HG02970 (cell line): ENCODE results near the gene ZNRF1.
"Not testable (repeated sequence)": the region's sequence is repeated elsewhere in the genome, so short reads cannot be mapped to it uniquely, and the experiment has no call there.

Source experiments
- ATAC-seq: cut with Tn5 transposase; IDR thresholded peaks from one replicate; pipeline ENCODE4 v1.9.1; 2021; ENCODE audit warnings: mild to moderate bottlenecking, moderate library complexity, moderate number of reproducible peaks; ENCODE audit not compliant: unreplicated experiment, low FRiP score

ZNRF1 gene

GRCh38 chr16:75074920-75075687 is 76.3 kb downstream of the ZNRF1 start:
- peak; percentile 69 for ATAC-seq

DNA sequence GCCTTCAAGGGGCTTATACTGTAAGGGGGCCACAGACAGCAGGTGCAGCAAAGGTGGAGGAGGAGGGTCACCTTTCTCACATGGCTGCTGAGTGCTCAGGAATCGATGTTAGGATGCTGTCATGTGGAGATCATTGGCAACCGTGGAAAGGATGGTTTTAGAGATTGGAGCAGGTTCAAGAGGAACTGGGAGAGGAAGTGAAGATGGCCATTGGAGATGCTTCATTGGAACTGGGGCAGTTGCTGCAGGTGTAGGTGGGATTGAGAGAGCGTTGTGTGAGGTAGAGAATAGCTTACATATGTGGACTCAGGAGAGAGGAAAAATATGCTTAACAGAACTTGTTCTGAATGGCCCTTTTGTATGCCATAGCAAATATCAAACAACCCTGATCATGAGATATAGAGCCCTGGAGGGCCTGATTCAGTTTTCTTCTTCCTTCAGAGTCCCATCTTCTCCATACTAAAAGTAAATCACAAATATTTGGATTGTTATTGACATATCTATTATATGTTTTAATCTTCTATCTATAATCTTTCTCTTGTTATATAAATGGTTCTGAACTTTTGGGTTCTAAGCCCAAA is 77.0 kb downstream of the ZNRF1 start:
- no peak for ATAC-seq

- no peak for ATAC-seq
Measured at GRCh38 chr16:75078886-75079285, 80.1 kb downstream of the ZNRF1 start.

DNA sequence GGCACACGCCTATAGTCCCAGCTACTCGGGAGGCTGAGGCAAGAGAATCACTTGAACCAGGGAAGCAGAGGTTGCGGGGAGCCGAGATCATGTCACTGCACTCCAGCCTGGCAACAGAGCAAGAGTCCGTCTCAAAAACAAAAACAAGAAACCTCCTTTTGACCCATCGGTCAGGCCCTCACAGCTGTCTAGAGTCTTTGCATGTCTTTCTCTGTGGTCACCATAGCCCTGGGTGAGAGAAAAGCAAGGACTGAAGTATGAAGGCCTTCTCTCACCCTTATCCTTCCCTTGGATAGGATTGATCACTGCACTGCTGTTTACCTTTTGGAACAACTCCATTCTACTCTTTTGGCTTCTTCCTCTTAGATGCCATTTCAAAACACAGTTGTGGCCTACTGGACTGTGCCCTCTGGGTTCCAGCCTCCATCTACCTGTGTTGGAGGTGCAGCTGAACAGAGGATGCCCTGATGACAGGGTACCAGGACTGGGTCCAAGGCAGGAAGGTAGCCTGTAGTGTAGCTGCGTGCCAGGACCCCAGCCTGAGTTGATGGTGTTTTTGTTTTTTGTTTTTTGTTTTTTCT is 80.6 kb downstream of the ZNRF1 start:
- no peak for ATAC-seq

DNA sequence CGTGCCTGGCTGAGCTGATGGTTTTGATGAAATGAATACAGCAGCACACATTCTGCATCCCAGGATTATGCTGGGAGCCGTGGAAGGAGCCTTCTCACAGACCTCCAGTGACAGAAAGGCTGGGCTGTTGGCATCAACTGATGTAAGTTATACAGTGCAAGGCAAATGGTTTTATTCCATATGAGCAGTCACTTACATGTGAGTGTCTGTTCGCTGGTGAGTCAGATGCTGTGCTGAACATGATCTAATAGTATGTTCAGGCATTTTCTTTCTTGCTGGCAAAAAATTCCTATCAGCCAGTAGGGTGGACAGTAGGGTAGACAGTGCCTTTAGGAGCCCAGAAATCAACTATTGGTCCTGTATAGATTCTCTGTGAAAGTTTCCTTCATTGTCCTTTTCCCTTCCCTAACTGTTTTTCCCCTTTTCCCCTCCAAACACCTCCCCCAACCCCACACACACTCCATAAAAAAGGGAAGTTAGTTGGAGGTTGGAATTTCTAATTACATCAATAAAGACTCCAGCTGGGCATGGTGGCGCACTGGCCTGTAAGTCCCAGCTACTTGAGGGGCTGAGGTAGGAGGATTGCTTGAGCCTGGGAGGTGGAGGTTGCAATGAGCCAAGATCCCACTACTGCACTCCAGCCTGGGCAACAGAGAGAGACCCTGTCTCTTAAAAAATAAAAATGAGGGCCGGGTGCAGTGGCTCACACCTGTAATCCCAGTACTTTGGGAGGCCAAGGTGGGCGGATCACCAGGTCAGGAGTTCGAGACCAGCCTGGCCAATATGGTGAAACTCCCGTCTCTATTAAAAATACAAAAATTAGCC is 81.6 kb downstream of the ZNRF1 start:
- no peak for ATAC-seq

DNA sequence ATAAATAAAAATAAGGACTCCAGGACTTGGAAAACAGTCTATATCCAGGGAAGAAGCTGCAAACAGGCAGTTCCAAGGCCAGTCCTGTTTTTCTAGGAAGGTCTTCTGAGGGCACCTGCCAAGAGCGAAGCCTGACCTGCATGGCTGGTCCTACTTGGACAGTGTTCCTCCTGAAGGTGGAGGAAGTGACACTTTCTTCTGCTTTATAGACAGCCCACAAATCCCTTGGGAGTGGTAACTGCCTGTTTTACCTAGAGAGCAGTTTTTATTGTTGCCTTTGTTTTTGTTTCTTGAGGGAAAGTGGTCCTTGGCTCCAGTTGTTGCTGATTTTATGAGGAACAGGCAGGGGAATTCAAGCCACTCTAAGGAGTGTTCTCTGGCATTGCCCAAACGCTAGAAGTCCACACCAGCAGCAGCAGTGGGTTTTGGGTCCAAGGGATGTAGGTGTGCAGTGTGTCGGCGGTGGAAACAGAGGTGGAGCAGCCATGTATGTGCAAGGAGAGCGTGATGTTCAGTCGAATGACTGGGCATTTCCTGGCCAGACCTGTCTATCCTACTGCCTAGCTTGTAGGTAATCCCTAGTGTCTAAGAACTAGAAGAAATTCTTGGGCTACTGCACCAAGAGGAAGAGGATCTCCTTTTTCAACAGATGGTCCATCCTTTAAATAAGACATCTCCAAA is 82.5 kb downstream of the ZNRF1 start:
- no peak for ATAC-seq

- ATAC-seq = no peak
Measured at GRCh38 chr16:75083813-75084212, 85.0 kb downstream of the ZNRF1 start.

- no peak for ATAC-seq
Measured at GRCh38 chr16:75085556-75085955, 86.7 kb downstream of the ZNRF1 start.

DNA sequence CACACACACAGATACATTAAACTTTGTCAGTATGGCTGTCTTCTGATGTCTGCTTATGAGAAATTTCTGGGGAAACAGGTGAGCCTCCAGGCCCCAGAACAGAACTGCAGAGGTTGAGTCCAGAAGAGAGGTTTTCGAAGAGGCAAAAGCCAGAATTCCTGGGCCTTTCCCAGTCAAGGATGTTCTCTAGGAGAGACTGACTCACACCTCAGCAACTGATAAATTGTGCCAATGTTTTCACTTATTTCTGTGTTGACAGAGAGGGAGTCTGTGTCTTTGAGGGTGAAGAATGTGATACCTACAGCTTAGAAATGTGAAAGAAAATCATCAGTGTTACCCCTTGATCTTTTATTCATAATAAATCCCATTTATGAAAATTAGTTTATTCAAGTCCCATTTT is 87.5 kb downstream of the ZNRF1 start:
- ATAC-seq = no peak

DNA sequence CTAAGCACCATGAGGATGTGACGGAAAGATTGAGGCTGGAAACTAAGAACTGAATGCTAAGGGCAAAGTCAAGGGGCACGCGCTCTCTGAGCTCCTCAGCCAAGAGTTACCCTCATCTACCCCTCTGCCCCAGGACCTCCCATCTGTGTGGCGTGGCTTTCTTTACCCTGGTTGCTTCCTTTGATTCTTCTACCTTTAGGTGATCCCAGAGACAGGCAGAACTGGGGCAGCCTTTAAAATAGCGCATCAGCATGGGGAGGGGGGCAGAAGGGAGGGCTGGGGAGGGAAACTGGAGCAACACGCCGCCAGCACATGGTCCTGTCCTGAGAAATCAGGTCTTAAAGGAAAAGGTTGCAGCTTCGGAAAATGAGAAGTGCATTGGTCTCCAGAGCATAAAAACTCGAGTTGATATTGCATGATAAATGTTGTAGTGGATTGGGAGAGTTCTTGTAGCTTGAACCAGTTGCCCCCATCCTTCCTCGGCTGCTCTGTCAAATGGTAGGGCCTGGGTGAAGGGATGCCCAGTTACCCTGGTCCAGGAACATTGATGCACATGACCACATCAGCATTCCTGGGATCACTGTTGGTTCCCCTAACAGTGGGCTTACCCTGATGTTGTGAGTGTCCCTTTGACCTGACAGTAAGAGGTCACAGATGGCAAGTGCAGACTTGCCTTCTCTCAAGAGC is 88.0 kb downstream of the ZNRF1 start:
- ATAC-seq = no peak

GRCh38 chr16:75087375-75087979 is 88.7 kb downstream of the ZNRF1 start:
- no peak for ATAC-seq

DNA sequence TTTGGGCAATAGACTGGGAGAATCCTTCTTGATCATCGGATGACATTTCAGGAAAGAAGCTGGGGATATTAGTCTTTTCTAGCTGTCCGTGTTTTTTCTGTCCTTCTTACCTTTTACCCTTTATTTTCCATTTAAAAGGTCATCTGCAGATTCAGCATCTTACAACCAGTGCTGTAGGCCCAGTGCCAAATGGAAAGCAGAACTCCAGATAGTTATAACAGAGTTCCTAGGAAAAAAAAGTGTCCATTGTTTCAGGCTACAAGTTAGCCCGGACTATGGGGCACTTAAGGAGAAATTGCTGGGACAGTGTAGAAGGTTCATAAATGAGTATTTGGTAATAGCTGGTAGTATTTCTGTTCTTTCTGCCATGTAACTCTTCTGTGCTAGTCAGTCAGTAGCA is 89.4 kb downstream of the ZNRF1 start:
- ATAC-seq = no peak

DNA sequence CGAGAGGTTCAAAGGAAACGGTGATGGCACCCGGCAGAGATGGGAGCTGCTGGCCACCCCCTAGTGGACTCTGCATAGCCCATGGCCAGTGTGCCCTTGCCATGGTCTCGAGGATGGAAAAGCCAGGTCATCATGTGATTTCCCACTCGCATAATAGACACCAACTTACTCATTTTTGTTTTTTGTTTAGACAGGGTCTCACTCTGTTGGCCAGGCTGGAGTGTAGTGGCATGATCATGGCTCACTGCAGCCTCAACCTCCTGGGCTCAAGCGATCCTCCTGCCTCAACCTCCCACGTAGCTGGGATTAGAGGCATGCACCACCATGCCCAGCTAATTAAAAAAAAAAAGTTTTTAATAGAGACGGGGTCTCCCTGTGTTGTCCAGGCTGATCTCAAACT is 90.1 kb downstream of the ZNRF1 start:
- no peak for ATAC-seq

- no peak for ATAC-seq
Measured at GRCh38 chr16:75089486-75090202, 90.8 kb downstream of the ZNRF1 start.

DNA sequence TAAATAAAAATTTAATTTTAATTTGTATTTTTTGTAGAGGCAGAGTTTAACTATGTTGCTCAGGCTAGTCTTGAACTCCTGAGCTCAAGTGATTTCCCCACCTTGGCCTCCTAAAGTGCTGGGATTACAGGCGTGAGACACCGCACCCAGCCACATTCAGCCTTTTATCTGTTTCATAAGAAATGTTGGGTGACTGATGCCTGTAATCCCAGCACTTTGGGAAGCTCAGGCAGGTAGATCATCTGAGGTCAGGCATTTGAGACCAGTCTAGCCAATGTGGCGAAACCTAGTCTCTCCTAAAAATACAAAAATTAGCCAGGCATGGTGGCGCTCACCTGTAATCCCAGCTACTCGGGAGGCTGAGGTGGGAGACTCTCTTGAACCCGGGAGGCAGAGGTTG is 92.1 kb downstream of the ZNRF1 start:
- not testable (repeated sequence) for ATAC-seq

DNA sequence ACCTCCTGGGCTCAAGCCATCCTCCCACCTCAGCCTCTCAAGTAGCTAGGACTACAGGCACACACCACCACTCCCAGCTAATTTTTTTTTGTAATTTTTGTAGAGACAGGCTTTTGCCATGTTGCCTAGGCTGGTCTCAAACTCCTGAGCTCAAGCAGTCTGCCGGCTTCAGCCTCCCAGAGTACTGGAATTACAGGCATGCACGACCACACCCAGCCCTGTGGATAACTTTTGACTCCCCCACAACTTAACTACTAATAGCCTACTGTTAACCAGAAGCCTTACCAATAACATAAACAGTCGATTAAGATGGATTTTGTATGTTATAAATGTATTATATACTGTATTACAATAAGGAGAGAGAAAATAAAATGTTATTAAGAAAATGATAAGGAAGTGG is 92.8 kb downstream of the ZNRF1 start:
- not testable (repeated sequence) for ATAC-seq

DNA sequence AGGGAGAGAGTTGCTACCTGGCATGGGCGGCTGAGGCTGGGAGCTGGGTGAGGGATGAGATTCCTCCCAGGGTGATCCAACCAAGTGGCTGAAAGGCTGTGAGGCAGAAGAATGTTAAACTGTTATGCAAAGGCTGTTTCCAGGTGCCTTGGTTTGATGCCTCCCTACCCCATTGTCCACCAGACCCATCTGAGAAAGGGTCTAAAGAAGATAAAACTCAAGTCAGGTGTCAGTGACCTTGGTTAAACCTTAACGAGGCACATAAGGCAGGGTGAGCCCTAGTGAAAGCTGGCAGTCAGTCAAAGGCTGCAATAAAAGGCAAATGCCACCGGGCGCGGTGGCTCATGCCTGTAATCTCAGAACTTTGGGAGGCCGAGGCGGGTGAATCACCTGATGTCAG is 94.0 kb downstream of the ZNRF1 start:
- no peak for ATAC-seq

DNA sequence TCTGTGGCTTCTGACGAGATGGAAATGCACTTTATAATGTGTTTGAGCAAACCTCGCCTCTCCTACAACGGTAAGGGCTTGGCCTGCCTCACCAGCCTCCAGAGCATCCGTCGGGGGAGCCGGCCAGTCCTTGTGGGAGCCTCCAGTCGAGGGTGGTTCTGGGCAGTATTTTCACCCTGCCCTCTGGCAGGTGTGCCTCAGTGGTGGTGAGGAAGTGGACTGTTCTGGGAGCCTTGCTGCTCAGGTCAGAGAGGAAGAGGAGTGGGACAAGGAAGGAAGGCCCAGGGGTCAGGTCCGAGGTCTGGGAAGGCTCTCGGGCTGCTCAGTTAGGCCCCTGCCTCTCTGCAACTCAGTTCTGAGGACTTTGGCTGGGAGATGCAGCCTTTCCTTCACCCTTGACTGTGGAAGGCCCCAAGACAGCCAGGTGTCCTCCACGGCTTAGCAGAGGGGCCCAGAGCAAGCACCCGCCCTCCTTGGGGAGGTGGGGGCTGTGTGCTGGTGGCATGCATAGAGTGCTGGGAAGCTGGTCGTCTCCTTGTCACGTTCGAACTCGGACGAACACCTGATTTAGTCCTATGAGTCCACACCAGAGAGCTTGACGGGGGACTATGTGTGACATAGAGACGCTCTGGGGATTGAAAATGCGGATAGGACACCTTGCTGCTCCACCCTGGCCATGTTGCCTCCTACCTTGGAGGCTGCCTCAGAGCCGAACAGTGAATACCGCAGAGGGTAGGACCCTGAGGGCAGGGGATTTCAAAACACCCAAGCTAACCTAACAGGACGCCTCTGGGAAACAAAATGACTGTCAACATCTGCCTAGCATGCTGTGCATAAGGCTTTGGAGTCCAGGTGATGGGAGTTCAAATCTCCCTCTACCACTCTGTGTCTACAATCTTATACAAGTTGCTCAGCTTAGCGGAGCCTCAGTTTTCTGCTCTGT is 95.0 kb downstream of the ZNRF1 start:
- no peak for ATAC-seq
